HG02642 (cell line): ENCODE measurements around the gene CPNE5.
"Not testable (repeated sequence)": the region's sequence is repeated elsewhere in the genome, so short reads cannot be mapped to it uniquely, and the experiment has no call there.

Experiments used
- ATAC-seq: cut with Tn5 transposase; IDR thresholded peaks from one replicate; pipeline ENCODE4 v1.9.1; 2021; ENCODE audit warnings: mild to moderate bottlenecking; ENCODE audit not compliant: unreplicated experiment, poor library complexity

CPNE5 gene

DNA sequence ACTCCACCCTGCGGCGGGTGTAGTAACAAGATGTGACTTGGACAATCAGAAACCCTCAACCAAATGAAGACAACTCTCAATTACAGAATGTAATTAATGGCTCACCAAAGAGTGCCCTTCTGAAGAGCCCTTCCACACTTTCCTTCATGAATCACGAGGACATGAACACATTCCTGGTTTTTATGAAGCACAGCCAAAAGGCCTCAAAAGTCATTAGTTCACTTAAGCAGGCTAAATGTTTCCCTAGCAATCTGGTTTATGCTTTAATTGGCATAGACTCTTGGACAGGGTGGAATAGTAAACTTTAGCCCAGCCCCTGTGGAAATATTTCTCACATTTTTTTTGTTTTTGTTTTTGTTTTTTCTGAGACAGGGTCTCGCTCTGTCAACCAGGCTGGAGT, 20.5 kb downstream of the CPNE5 start:
- ATAC-seq = no peak

DNA sequence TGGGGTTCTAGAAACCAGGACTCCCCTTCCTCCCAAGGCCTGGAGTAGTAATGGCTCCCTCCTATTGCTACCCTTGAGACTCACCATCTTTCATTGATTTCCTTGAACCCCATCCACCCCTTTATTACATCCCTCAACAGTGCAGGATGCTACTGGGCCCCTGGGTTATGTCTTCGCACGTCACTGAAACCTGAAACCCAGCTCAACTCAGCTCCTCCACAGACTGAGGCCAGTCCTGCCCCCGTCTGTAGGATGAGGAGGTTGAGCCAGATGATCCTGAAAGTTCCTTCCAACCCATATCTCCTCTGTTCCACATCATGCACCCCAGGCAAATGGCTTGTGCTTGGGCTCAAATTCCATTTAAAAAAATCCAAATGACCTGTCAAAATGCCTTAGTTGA, 21.4 kb downstream of the CPNE5 start:
- ATAC-seq = no peak

DNA sequence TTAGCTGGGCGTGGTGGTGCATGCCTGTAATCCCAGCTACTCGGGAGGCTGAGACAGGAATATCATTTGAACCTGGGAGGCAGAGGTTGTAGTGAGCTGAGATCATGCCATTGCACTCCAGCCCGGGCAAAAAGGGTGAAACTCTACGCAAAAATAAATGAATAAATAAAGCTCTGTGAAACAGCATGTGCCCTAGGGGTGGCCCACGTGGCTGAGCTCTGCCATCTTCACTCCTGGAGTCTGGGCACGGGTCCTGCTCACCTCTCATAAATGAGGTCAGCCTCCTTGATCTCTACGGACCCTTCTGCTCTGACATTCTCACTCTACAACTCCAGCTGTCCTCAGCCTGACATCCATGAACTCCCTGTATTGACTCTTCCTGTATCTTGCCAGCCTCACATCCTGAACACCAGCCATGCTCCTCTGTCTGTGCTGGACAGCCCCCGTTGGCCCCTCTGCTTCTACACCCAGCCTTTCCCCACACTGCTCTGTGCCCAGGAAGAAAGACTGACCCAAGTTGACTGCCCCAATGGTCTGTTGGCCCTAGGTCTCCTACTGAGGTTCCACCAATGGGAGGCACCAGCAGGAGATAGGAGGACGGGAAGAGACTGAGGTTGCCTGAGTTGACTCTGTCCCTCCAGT, 21.9 kb downstream of the CPNE5 start:
- ATAC-seq = no peak

DNA sequence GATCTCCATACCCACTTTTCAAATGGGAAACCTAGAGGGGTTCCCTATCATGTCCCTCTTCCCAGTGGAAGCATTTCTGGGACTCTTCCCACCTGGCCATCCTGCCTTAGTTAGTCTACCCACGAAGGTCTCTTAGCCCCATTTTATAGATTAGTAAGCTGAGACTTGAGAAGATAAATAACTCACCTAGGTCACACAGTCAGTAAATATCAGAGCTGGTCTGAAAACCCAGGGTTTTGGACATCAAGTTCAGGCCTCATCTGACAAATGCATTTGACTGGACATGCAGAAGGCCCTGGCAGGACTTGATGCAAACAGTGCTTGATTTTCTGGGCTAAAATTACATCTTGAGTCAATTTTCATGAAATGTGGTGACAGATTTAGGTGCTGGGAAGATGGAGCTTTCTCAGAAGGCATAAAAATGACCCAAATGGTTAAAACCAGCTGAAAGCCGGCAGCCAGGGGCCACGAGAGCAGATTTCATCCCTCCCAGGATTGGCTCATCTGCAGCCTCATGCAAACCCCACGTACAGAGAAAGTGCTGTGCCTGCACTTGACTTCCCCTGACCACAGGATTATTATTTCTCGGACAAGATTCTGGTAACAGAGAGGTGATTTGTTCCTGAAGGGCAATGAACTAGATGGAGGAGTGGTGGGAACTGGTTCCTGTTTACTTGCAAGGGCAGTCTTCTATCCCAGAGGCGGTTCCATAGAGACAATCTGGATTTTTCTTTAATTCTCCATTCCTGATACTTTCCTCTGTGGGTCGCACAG, 23.1 kb downstream of the CPNE5 start:
- ATAC-seq = no peak

DNA sequence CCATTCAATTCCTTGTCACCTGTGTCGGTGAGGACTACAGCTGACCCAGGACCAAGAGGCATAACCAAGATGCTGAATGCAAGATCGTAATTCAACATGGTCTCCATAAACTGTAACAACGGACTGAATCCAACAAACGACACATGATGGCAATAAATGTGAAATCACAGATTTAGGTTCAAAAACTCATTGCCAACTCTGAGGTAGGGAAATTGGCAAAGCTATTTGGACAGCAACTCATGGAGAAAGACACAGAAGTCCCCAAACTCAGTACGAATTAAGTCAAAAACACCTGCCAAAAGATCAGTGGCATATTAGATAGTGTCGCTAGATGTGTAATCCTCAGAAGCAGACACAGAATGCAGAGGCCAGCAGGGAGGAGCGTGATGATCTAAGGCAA, 25.0 kb downstream of the CPNE5 start:
- ATAC-seq = no peak

DNA sequence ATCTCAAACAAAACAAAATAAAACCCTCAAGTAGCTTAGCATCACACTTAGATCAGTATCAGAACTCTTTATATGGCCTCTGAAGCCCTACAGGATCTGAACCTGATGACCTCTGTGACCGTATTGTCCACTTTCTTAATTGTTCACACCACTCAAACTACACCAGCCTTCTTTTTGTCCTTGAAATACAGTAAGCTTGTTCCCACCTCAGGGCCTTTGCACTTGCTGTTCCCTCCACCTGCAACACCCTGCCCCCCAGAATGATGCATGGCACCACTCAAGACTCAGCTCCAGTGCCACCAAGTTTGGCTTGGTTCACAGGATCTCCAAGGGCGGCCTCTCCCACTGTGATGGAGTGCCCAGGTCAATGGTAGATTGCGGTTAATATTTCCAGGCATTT, 25.7 kb downstream of the CPNE5 start:
- ATAC-seq = no peak

DNA sequence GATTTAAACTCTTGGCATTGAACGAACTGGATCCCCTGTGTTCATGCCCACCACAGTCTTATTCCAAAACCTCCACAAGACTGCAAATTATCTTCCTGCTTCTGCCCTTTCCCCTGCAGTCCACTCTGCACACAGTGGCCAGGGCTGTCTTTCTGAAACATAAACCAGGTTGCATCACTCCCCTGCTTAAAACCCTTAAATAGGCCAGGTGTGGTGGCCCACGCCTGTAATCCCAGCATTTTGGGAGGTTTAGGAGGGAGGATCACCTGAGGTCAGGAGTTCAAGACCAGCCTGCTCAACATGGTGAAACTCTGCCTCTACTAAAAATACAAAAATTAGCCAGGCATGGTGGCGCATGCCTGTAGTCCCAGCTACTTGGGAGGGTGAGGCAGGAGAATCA, 26.2 kb downstream of the CPNE5 start:
- ATAC-seq = not testable (repeated sequence)

DNA sequence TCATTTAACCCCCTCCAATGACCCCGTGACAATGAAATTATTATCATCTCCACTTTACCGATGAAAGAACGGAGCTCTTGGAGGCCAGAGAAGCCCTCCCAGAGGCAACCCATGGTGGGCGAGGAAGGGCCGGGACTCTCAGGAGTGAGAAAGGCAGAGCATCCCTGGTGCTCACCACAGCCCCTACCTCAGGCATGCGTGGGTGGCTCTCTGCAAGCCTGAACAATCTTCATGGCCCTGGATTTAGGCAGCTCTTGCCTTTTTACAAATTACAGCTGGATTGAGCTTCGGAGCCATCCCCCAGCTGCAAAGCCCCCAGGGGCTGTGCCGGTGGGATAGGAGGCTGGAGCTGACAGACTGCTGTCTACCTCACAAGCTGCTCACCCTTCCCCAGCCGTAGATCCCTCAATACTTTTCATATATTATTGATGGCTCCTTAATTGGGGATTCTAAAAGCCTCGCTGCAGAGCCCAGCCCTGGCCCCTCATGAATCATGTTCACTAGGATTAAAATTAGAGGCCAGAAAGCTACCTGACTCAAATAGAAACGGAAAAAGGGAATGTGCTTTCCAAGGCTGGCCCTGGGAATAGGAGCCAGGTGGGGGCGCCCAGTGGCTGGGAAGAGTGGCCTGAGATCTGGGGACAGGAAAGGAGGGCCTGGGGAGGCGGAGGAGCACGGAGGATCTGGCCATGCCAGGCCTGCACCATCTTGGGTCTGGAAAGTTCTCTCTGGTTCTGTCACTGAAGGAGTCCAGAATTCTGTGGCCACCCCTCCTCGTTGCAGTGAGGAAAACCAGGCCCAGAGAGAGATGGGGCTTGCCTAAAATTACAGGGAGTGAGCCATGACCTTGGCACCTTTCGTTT, 29.1 kb downstream of the CPNE5 start:
- ATAC-seq = no peak

DNA sequence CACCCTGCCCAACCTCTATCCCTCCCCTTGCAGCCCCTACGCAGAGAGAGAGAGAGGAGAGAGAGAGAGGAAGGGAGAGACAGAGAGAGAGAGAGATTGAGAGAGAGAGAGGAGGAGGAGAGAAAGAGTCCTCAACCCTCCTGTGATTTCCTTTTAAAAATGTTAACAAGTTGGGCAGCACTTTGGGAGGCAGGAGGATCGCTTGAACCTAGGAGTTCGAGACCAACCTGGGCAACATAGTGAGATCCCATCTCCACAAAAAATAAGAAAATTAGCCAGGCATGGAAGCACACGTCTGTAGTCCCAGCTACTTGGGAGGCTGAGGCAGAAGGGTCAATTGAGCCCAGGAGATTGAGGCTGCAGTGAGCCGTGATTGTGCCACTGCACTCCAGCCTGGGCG, 30.1 kb downstream of the CPNE5 start:
- no peak for ATAC-seq

DNA sequence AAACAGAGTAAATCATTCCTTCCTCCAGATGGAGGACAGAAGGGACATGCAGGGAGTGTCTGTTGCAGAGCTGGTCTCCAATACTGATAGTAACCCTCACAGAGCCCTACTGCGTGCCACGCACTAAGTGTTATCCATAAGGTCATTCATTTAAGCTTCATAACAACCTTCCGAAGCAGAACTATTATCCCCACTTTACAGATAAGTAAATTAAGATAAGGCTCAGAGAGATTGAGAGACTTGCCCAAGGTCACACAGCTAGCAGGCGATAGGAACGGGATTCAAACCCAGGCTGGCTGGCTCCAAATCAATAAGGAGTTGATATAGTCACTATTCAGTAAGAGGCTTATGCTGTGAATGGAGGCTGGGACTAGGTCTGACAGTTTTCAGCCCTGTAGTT, 30.6 kb downstream of the CPNE5 start:
- ATAC-seq = no peak

DNA sequence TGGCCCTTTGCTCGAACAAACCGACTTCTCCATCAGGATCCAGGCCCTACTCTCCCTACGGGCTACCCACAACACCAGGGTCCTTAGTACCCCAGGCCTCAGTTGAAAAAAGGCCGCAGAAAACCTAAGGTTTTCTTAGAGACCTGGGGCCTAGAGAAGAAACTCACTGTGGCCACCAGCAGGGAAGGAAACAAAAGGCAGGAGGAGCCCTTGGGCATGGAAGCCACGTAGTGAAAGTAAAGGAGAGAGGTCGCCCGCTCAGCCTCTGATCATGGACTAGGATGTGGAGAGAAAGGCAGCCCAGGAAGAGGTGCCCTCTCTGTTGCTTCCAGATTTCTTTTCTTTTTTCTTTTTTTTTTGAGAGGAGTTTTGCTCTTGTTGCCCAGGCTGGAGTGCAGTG, 31.5 kb downstream of the CPNE5 start:
- ATAC-seq = no peak

DNA sequence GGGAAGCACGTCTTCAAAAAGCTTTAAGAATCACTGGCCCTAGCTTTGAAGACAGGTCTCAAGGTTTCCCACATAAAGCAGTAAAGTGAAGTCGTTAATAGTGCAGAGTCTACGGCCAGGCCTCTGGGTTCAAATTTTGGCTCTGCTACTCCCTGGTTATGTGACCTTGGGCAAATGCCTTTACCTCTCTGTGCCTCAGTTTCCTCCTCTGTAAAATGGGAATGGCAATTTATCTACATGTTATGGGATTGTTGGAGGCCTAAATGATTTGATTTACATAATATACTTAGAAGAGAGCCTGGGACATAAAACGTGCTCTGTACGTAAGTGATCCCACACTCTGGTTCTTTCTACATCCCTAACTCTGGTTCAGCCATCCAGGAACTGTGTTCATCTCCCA, 32.1 kb downstream of the CPNE5 start:
- no peak for ATAC-seq

DNA sequence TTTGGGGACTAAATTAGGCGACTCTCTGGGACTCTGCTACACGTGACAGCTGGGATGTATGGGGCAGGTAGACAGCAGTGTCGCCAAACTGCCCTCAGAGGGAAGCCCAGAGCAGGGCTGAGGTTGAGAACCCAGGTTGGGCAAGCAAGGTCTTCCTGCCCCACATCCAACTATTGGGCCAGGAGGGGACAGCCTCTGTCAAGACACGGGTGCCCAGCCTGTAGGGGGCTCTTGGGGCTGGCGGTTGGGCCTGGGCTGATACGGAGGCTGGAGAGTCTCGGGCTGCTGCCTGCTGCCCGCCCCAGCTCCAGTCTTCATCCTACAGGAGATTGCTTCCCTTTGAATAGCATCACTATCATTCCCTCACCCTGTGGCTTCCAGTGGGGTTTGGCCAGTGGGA, 33.3 kb downstream of the CPNE5 start:
- ATAC-seq = no peak

DNA sequence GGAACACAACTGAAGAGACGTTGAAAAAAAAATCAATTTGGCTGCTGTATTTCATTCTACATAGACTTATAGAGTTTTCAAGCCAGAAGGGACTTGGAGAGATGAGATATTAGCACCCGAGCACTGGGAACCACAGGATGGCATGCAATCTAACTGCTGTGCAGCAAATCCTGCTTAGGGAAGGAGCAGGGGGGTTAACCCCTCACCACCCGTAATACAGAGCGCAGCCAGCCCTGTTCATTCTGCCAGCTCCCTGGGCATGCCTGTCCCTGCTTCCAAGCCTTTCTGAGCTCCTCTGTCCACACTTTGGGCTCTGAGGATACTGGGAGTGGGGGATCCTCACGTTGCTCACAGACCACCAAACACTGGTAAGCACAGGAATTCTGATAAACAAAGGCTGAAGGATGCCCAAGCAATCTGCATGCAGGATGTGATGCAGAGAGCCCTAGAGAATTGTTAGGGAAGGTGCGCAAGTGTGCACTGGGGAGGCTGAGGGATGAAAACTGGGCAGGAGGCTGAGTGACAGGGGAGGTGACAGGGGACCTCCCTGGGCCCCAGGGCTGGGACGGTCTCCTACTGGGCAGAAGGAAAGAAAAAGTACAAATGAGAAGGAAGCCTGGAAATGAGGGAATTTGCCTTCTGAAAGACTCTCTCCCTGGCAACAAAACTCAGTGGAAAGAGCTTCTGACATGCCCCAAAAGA, 34.0 kb downstream of the CPNE5 start:
- ATAC-seq = no peak

DNA sequence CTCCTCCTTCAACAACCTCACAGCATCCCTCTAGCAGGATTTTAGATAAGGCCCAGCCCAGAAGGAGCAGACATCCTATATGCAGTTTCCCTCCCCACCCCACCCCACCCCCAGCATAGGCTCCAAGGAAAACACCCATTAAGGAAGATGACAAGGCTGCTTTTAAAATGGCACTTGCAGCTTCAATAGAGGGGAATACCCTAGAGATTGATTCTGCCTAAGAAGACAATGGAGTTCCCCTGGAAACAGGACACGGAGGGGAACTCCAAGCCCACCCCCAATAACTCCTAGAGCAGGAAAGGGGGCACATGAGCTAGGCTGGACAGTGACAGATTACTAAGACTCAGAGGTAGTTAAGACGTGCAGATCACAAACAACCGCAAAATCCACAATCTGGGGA, 34.7 kb downstream of the CPNE5 start:
- no peak for ATAC-seq

DNA sequence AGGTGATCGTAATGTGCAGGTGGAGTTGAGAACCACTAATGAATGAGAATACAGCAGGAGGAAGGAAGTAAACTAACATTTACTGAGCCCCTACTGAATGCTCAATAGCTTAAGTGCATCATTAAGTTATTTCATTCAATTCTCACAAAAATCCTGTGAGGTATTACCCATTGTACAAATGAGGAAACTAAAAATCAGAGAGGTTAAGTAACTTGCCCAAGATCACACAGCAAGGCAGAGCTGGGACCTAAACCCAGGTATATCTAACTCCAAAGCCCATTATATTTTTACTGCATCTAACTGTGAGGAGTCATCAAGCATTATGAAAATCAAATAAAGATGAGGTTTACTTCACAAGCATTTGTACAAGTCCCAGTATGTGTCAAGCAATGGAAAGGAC, 35.3 kb downstream of the CPNE5 start:
- no peak for ATAC-seq

DNA sequence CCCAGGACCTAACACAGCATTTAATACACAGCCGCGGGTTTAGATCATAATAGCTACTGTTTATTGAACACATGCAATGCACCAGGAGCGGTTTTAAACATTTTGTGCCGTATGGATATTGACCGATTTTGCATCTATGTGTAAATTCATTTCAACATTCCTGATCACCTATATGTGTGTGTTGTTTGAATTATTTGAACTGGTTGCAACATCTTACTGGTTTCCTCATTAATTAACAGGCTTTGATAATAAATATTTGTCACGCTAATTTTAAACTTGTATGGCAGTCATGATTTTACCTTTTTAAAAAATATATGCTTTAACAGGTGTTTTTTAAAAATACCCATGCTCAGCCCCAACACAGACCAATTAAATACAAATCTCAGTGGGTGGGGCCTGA, 35.8 kb downstream of the CPNE5 start:
- ATAC-seq = no peak

DNA sequence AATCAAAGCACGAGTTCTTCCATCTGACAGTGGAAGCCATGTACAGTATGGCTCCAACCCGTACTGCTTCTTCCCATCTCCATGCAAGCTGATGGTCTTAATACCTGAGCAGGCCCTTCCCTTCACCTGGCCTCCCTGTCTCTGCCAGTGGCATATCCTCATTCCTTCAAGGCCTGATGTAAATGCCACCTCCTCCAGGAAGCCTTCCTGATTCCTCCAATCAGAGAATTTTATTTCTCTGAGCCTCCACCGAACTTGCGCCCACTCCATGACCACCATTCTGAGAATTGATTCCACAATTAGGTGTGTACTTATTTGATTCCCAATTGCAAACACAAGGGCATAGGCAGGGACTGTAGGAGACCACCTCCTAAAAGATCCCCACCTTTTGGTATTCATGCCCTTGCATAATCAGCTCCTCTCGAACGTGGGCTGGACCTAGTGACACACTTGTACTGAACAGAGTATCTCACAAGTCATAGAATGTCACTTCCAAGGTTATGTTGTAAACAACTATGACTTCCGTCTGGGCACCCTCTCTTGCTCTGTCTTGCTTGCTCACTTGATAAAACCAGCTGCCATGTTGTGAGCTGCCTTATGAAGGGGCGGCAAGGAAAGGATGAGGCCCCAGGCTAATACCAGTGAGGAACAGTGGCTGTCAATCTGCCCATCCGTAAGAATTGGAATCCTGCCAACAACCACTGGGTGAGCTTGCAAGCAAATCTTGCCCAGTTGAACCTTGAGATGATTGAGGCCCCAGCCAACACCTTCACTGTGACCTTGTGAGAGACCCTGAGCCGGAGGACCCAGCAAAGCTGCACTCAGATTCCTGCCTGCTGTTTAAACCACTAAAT, 38.8 kb downstream of the CPNE5 start:
- no peak for ATAC-seq

DNA sequence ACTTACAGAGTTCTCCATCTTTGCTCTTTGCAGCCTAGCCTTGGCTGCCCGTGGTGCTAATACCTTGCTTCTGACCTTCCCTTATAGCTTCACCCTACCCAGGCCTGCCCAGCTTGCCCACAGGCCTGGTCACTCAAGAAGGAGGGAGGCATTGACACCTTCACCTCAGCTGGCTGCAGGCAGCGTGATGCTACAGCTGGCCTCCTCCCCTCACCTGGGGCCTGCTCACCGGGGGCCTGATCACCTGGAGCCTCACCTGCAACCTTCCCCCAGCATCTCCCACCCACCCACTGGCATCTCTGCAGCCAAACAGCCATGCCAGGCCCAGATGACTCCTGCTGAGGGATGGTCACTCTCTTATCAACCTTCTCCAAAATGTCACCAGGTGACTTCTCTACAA, 40.4 kb downstream of the CPNE5 start:
- no peak for ATAC-seq

DNA sequence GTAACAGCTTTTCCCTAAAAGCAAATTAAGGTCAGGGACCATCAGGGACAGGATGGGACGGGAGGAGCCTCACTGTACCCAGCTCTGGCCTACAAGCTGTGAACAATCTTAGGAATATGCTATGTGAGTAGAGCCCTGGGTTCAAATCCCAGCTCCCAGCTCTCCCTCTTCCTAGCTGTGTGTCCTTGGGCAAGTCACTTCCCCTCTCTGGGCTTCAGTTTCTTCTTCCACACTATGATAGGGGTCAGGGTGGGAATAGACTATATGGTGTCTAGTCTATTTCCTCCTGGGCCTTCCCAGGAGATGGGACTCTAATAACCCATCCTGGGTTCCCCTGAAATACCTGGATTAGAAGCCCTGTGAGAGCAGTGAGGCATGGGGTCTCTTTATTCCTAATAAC, 41.6 kb downstream of the CPNE5 start:
- no peak for ATAC-seq
